GM12891 (cell line): ENCODE results near the gene MAD2L2.

Experiments
- POLR2A ChIP-seq: IDR thresholded peaks from 2 replicates; pipeline ENCODE4 v1.6.1; 2011; ENCODE audit warnings: low read depth, low read length, control low read depth
- POLR2AphosphoS5 ChIP-seq: IDR thresholded peaks from 2 replicates; pipeline ENCODE4 v1.6.1; 2011; ENCODE audit warnings: low read depth, low read length, control low read depth
- TAF1 ChIP-seq: IDR thresholded peaks from 2 replicates; pipeline ENCODE4 v1.6.1; 2011; ENCODE audit warnings: low read depth, low read length, control low read depth

DNA sequence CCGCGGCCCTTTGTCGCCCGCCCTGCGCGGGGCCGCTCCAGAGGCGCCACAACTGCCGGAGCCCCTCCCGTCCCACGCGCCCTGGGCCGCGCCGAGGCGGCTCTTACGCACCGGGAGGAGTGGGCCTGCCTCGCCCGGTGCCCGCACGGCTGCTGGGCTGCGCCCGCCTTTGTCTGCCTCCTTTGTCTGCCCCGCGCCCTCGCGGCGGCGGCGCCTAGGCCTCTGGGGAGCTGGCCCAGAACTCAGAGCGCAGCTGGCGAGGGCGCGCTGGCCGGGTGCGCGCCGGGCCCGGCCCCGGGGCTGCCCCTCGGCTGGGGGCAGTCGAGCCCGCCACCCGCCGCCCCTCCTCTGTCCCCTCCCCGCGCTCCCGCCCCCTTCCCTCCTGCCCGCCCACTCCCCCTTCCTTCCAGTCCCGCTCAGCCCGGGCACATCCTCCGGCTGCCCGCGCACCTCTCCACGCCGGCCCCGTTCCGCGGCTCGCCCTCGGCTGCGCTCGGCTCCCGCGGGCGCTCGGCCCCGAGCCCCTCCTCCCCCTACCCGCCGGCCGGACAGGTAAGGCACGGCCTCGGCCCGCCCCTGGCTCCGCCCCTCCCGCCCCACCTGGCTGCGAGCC is 10.5 kb upstream of the MAD2L2 start, which contains the start of gene DRAXIN:
- TF ChIP-seq TAF1 (no peak), POLR2A (no peak), POLR2AphosphoS5 (no peak)
